Stimulated activated CD4-positive, alpha-beta T cell treated with anti-CD3 and anti-CD28 coated beads, Interleukin-1b, Interleukin-23, amount 100 ng/mL, for 48 hours (primary cell): ENCODE data around the gene ASCL5.
A peak's percentile ranks its signal among the peaks of the same experiment; 100 is the strongest.

ENCODE experiments used
- DNase-seq: peaks from one replicate; pipeline ENCODE4 v3.0.0-alpha.2; 2020

ASCL5 gene

GRCh38 chr1:201136355-201137023, 9.5 kb upstream of the ASCL5 start:
- no peak for DNase-seq

- DNase-seq = no peak
Measured at GRCh38 chr1:201134405-201134804, 7.4 kb upstream of the ASCL5 start.

GRCh38 chr1:201131398-201131797, 4.4 kb upstream of the ASCL5 start:
- no peak for DNase-seq

GRCh38 chr1:201128962-201129361, 2.0 kb upstream of the ASCL5 start:
- DNase-seq = no peak

GRCh38 chr1:201128476-201128875, 1.5 kb upstream of the ASCL5 start:
- DNase-seq = no peak

- no peak for DNase-seq
Measured at GRCh38 chr1:201127755-201128455, 921 bp upstream of the ASCL5 start.

- no peak for DNase-seq
Measured at GRCh38 chr1:201126463-201126831, 537 bp downstream of the ASCL5 start.

GRCh38 chr1:201125800-201126199, 1.2 kb downstream of the ASCL5 start:
- DNase-seq = no peak

- no peak for DNase-seq
Measured at GRCh38 chr1:201125019-201125418, 2.0 kb downstream of the ASCL5 start.

GRCh38 chr1:201123866-201124265, 3.1 kb downstream of the ASCL5 start:
- no peak for DNase-seq

GRCh38 chr1:201122321-201122957, 4.5 kb downstream of the ASCL5 start:
- DNase-seq = no peak

GRCh38 chr1:201119206-201120197, 7.5 kb downstream of the ASCL5 start:
- peak; percentile 59 for DNase-seq

- DNase-seq = no peak
Measured at GRCh38 chr1:201116091-201116490, 10.9 kb downstream of the ASCL5 start.

- DNase-seq = no peak
Measured at GRCh38 chr1:201115390-201115937, 11.5 kb downstream of the ASCL5 start.

GRCh38 chr1:201114245-201115131, 12.5 kb downstream of the ASCL5 start:
- DNase-seq = peak; percentile 79

- no peak for DNase-seq
Measured at GRCh38 chr1:201113451-201114244, 13.3 kb downstream of the ASCL5 start.

- no peak for DNase-seq
Measured at GRCh38 chr1:201112926-201113325, 14.1 kb downstream of the ASCL5 start.

- DNase-seq = no peak
Measured at GRCh38 chr1:201112173-201112731, 14.7 kb downstream of the ASCL5 start, which contains the start of gene CACNA1S. Gene CACNA1S, minus strand, starts transcription at chr1:201112426. Its CDS starts 87 bp downstream, at chr1:201112339.

GRCh38 chr1:201111672-201112071, 15.3 kb downstream of the ASCL5 start:
- DNase-seq = no peak

GRCh38 chr1:201111156-201111555, 15.8 kb downstream of the ASCL5 start:
- no peak for DNase-seq
